Measurements from ENCODE around the gene USP8.
"Not testable (repeated sequence)": the region's sequence is repeated elsewhere in the genome, so short reads cannot be mapped to it uniquely, and the experiment has no call there.

USP8 gene

GRCh38 chr15:50391561-50391960 lies 32.6 kb upstream of the USP8 start:
- not testable (repeated sequence) for H2AFZ ChIP-seq (ENCODE audit: insufficient read depth, low read length, poor library complexity); H4K91ac ChIP-seq (ENCODE audit: low read depth, low read length); H3K79me1 ChIP-seq (ENCODE audit: low read length); H4K8ac ChIP-seq (ENCODE audit: low read depth, low read length); H3K79me2 ChIP-seq (ENCODE audit: control insufficient read depth, insufficient read depth, low read length, poor library complexity); H3K9me3 ChIP-seq (ENCODE audit: insufficient read depth, low read depth, low read length); H3K36me3 ChIP-seq (ENCODE audit: control insufficient read depth in 1 of 2, insufficient read depth in 2 of 2, low read length in 2 of 2); H3K23ac ChIP-seq (ENCODE audit: low read length); H2AK5ac ChIP-seq (ENCODE audit: low read length); H4K12ac ChIP-seq (ENCODE audit: low read depth, low read length); H3K4ac ChIP-seq (ENCODE audit: low read depth, low read length); H3K27me3 ChIP-seq (ENCODE audit: insufficient read depth, low read length); H3K4me3 ChIP-seq (ENCODE audit: low read depth, low read length); H2BK12ac ChIP-seq (ENCODE audit: low read length); H3K4me1 ChIP-seq (ENCODE audit: control insufficient read depth in 1 of 2, insufficient read depth in 2 of 2, low read length in 2 of 2); H3K4me2 ChIP-seq (ENCODE audit: low read length); H3K14ac ChIP-seq (ENCODE audit: low read length); H3K18ac ChIP-seq (ENCODE audit: low read length); H3K9ac ChIP-seq (ENCODE audit: low read length)
- Histone ChIP-seq H2BK5ac (ENCODE audit: low read depth, low read length, poor library complexity) (peak overlapping the region; percentile 66), H3K27ac (ENCODE audit: low read depth, low read length) (peak overlapping the region; percentile 79), H2BK120ac (ENCODE audit: insufficient read depth, low read length, poor library complexity) (peak overlapping the region; percentile 19)
- peak; percentile 92 to 96 for DNase-seq
- WGBS (ENCODE audit: extremely low coverage, insufficient coverage, insufficient read length): no CpG with 5 or more reads among the region's 4 CpGs

DNA sequence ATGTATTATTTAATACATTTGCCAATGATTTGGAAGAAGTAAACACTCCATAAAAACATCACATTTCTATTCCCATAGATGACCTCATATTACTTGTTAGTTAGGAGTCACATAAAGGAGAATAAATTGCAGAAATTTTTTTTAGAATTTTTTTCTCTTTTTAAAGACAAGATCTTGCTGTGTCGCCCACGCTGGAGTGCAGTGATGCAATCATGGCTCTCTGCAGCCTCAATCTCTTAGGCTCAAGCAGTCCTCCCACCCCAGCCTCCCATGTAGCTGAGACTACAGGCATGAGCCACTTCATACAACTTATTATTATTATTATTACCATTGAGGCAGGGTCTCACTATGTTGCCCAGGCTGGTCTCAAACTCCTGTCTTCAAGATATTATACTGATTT lies 12.3 kb upstream of the USP8 start:
- H2BK5ac ChIP-seq (ENCODE audit: low read depth, low read length, poor library complexity): no peak overlapping the region
- H3K36me3 ChIP-seq (ENCODE audit: control insufficient read depth in 1 of 2, insufficient read depth in 2 of 2, low read length in 2 of 2): no peaks in the 10 kb centered on the region
- WGBS (ENCODE audit: extremely low coverage, insufficient coverage, insufficient read length): no CpG with 5 or more reads among the region's 2 CpGs
- H4K12ac ChIP-seq (ENCODE audit: low read depth, low read length): no peak overlapping the region
- no peak overlapping the region for H2BK120ac ChIP-seq (ENCODE audit: insufficient read depth, low read length, poor library complexity)
- no peak overlapping the region for H3K9ac ChIP-seq (ENCODE audit: low read length)
- no peak overlapping the region for H4K8ac ChIP-seq (ENCODE audit: low read depth, low read length)
- no peak overlapping the region for H2BK12ac ChIP-seq (ENCODE audit: low read length)
- H3K4me3 ChIP-seq (ENCODE audit: low read depth, low read length): no peak overlapping the region
- H4K91ac ChIP-seq (ENCODE audit: low read depth, low read length): no peak overlapping the region
- no peak overlapping the region for H2AK5ac ChIP-seq (ENCODE audit: low read length)
- no peak overlapping the region for H2AFZ ChIP-seq (ENCODE audit: insufficient read depth, low read length, poor library complexity)
- H3K18ac ChIP-seq (ENCODE audit: low read length): no peak overlapping the region
- H3K27ac ChIP-seq (ENCODE audit: low read depth, low read length): no peak overlapping the region
- no peaks in the 10 kb centered on the region for H3K9me3 ChIP-seq (ENCODE audit: insufficient read depth, low read depth, low read length)
- no peaks in the 10 kb centered on the region for H3K4me1 ChIP-seq (ENCODE audit: control insufficient read depth in 1 of 2, insufficient read depth in 2 of 2, low read length in 2 of 2)
- no peaks in the 10 kb centered on the region for H3K79me1 ChIP-seq (ENCODE audit: low read length)
- no peak overlapping the region for H3K4ac ChIP-seq (ENCODE audit: low read depth, low read length)
- no peaks in the 10 kb centered on the region for H3K79me2 ChIP-seq (ENCODE audit: control insufficient read depth, insufficient read depth, low read length, poor library complexity)
- H3K27me3 ChIP-seq (ENCODE audit: insufficient read depth, low read length): no peaks in the 10 kb centered on the region
- no peak overlapping the region for H3K14ac ChIP-seq (ENCODE audit: low read length)
- no peak overlapping the region for H3K4me2 ChIP-seq (ENCODE audit: low read length)
- no peak for DNase-seq
- H3K23ac ChIP-seq (ENCODE audit: low read length): no peak overlapping the region

GRCh38 chr15:50414624-50415023 lies 9.6 kb upstream of the USP8 start:
- Histone ChIP-seq H3K27ac (ENCODE audit: low read depth, low read length) (no peak overlapping the region), H3K4me1 (ENCODE audit: control insufficient read depth in 1 of 2, insufficient read depth in 2 of 2, low read length in 2 of 2) (no peaks in the 10 kb centered on the region), H2AK5ac (ENCODE audit: low read length) (no peak overlapping the region), H3K9ac (ENCODE audit: low read length) (no peak overlapping the region), H2AFZ (ENCODE audit: insufficient read depth, low read length, poor library complexity) (no peak overlapping the region), H3K4me2 (ENCODE audit: low read length) (no peak overlapping the region), H2BK120ac (ENCODE audit: insufficient read depth, low read length, poor library complexity) (no peak overlapping the region), H3K14ac (ENCODE audit: low read length) (no peak overlapping the region), H2BK12ac (ENCODE audit: low read length) (no peak overlapping the region), H2BK5ac (ENCODE audit: low read depth, low read length, poor library complexity) (no peak overlapping the region), H4K8ac (ENCODE audit: low read depth, low read length) (no peak overlapping the region), H3K23ac (ENCODE audit: low read length) (no peak overlapping the region), H3K79me1 (ENCODE audit: low read length) (no peaks in the 10 kb centered on the region), H4K91ac (ENCODE audit: low read depth, low read length) (no peak overlapping the region), H4K12ac (ENCODE audit: low read depth, low read length) (no peak overlapping the region), H3K4me3 (ENCODE audit: low read depth, low read length) (no peak overlapping the region), H3K79me2 (ENCODE audit: control insufficient read depth, insufficient read depth, low read length, poor library complexity) (no peaks in the 10 kb centered on the region), H3K36me3 (ENCODE audit: control insufficient read depth in 1 of 2, insufficient read depth in 2 of 2, low read length in 2 of 2) (no peaks in the 10 kb centered on the region), H3K18ac (ENCODE audit: low read length) (no peak overlapping the region), H3K9me3 (ENCODE audit: insufficient read depth, low read depth, low read length) (peaks cover 5% of the 10 kb centered on the region), H3K4ac (ENCODE audit: low read depth, low read length) (no peak overlapping the region), H3K27me3 (ENCODE audit: insufficient read depth, low read length) (no peaks in the 10 kb centered on the region)
- no CpG with 5 or more reads among the region's 2 CpGs for WGBS (ENCODE audit: extremely low coverage, insufficient coverage, insufficient read length)
- no peak for DNase-seq

DNA sequence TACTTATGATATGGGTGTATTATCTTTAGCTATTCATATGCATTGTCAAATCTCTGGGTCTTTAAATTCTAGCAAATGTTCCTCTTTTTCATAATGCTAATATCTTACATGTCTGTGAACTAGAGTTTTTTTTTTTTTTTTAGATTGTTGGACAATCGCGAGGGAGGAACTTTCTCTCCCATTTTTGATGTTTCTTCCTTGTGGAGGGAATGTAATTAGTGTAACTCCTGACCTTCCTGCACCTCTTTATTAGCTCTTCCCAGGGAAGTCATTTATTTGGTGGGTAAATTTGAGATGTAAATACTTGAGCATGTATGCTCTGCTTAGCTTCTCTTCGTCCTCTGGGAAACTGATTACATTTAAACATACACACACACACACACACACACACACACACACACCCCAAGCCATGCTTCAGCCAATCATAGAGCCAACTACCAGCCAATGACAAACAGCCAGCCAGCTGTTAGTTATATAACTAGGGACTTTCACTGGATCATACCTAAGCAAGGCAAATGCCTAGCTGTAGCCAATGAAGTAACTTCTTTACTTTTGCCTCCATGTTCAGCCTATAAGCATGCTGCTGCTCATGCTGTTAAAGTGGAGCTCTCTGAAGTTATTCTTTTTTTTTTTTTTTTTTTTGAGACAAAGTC lies 8.3 kb upstream of the USP8 start:
- Histone ChIP-seq H4K91ac (ENCODE audit: low read depth, low read length) (no peak overlapping the region), H3K36me3 (ENCODE audit: control insufficient read depth in 1 of 2, insufficient read depth in 2 of 2, low read length in 2 of 2) (no peaks in the 10 kb centered on the region), H4K8ac (ENCODE audit: low read depth, low read length) (no peak overlapping the region), H3K27me3 (ENCODE audit: insufficient read depth, low read length) (no peaks in the 10 kb centered on the region), H3K9ac (ENCODE audit: low read length) (no peak overlapping the region), H3K9me3 (ENCODE audit: insufficient read depth, low read depth, low read length) (peaks cover 5% of the 10 kb centered on the region), H2BK12ac (ENCODE audit: low read length) (no peak overlapping the region), H3K23ac (ENCODE audit: low read length) (no peak overlapping the region), H3K27ac (ENCODE audit: low read depth, low read length) (no peak overlapping the region), H3K79me2 (ENCODE audit: control insufficient read depth, insufficient read depth, low read length, poor library complexity) (no peaks in the 10 kb centered on the region), H3K18ac (ENCODE audit: low read length) (no peak overlapping the region), H3K4me3 (ENCODE audit: low read depth, low read length) (no peak overlapping the region), H3K79me1 (ENCODE audit: low read length) (no peaks in the 10 kb centered on the region), H2AFZ (ENCODE audit: insufficient read depth, low read length, poor library complexity) (no peak overlapping the region), H2AK5ac (ENCODE audit: low read length) (no peak overlapping the region), H2BK5ac (ENCODE audit: low read depth, low read length, poor library complexity) (no peak overlapping the region), H2BK120ac (ENCODE audit: insufficient read depth, low read length, poor library complexity) (no peak overlapping the region), H3K4me2 (ENCODE audit: low read length) (no peak overlapping the region), H3K4me1 (ENCODE audit: control insufficient read depth in 1 of 2, insufficient read depth in 2 of 2, low read length in 2 of 2) (no peaks in the 10 kb centered on the region), H3K4ac (ENCODE audit: low read depth, low read length) (no peak overlapping the region), H3K14ac (ENCODE audit: low read length) (no peak overlapping the region), H4K12ac (ENCODE audit: low read depth, low read length) (no peak overlapping the region)
- no peak for DNase-seq
- WGBS (ENCODE audit: extremely low coverage, insufficient coverage, insufficient read length): no CpG with 5 or more reads among the region's 3 CpGs
